CD4-positive, alpha-beta T cell treated with Interleukin-17A for 4 hours (primary cell): ENCODE data around the gene EVPL.
"Not testable (repeated sequence)": the region's sequence is repeated elsewhere in the genome, so short reads cannot be mapped to it uniquely, and the experiment has no call there.

Experiments
- DNase-seq: peaks from one replicate; pipeline ENCODE4 v3.0.0-alpha.2; 2020; ENCODE audit warnings: mixed read lengths

The EVPL gene

GRCh38 chr17:76027159-76027839 is at the start of gene EVPL:
Gene EVPL, minus strand, starts transcription at chr17:76027306. Its CDS starts 108 bp downstream, at chr17:76027198.
- DNase-seq = no peak

DNA sequence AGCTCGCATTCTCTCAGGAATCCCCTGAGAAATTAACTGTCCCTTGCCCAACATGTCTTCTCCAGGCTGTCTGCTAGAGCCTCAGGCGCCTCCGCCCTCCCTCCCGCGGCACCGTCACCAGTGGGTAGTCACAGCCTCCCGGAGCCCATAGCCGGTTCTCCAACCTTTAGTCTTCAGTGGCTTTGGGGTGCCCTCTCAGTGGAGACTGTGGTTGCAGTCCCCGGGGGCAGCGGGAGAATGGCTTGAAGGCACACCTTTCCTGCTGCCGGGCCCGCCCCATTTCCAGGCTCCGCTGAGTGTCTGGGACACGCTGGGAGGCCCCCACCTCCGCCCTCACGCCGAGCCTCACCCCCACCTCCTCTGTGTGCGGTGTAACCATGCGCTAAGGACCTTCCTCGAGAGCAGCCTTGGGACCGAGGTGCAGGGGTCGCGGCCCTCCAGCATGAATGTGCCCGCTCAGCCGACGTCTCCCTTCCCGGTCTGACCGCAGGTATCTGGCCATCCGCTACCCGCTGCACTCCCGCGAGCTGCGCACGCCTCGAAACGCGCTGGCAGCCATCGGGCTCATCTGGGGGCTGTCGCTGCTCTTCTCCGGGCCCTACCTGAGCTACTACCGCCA is 49.1 kb upstream of the EVPL start:
- peak; percentile 16 for DNase-seq

DNA sequence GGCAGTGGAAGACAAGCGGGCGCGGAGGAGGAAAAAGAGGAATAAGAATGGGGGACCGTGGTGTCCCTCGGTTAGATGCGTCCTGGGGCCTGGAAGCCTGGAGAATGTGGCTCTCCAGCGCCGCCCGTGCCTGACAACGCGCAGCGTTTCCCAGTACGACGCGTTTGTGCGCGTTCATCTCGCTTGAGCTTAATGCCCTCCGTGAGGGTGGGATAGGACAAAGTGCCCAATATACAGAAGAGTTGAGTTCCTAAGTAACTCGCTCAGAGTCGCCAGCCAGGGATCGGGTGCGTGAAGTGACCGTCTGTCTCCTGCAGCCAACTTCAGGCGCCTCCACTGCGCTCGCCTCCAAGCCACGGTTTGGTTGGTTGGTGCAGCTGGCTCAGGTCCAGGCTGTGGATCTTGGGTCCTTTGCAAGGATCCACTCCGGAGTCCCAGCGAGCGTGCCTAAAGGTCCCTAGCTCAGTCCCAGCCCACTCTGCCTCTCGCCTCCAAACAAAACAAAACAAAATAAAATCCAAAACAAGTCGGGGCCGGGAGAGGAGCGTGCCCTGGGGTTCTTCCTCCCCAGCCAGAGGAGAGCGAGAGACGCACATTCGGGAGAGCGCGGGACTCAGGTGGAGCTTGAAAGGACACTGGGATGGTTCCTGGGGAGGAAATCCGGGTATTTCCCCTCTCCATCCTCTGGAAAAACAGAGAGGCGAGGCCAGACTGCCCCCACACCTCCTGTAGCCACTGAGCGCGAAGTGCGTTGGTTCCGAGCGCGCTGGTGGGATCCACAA is 48.4 kb upstream of the EVPL start:
- peak; percentile 32 for DNase-seq

DNA sequence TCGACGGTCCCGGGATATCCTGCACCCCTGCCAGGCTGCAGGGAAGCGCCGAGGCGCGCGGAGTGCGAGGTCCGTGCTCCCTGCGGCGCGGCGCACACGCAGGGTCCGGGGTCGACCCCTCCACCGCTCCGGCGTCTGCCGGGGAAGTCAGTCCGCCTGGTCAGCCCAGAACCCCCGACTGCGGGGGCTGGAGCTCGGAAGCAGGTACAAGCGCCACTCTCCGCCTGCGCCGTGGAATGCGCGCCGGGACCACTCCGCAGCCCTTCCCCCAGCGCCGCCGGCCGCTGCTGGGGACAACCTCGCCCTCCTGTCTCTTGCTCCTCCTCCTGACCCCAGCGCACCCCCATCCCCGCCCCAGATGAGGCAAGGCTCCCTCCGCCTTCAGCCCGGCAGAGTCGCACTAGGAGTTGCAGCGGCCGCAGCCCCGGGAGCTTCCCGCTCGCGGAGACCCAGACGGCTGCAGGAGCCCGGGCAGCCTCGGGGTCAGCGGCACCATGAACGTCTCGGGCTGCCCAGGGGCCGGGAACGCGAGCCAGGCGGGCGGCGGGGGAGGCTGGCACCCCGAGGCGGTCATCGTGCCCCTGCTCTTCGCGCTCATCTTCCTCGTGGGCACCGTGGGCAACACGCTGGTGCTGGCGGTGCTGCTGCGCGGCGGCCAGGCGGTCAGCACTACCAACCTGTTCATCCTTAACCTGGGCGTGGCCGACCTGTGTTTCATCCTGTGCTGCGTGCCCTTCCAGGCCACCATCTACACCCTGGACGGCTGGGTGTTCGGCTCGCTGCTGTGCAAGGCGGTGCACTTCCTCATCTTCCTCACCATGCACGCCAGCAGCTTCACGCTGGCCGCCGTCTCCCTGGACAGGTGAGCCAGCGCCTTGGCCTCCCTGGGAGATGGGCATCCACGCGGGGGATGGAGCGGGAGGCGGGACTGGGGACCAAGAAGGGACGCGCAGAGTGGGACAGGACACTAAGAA is 47.6 kb upstream of the EVPL start, which contains the start of gene GALR2:
GALR2 (plus strand) TSS at position 392 of the 974 bp plus-strand sequence; CDS start at position 495, 103 bp downstream.
- DNase-seq = no peak

- peak; percentile 89 for DNase-seq
These were observed 45.2 kb upstream of the EVPL start, which contains the start of gene SRP68 for GRCh38 chr17:76072148-76072858. Gene SRP68, minus strand, starts transcription at chr17:76072517. Its CDS starts 26 bp downstream, at chr17:76072491.

GRCh38 chr17:76071531-76072147 is 44.5 kb upstream of the EVPL start:
- DNase-seq = no peak

- no peak for DNase-seq
These were observed 38.7 kb upstream of the EVPL start for GRCh38 chr17:76065775-76066174.

DNA sequence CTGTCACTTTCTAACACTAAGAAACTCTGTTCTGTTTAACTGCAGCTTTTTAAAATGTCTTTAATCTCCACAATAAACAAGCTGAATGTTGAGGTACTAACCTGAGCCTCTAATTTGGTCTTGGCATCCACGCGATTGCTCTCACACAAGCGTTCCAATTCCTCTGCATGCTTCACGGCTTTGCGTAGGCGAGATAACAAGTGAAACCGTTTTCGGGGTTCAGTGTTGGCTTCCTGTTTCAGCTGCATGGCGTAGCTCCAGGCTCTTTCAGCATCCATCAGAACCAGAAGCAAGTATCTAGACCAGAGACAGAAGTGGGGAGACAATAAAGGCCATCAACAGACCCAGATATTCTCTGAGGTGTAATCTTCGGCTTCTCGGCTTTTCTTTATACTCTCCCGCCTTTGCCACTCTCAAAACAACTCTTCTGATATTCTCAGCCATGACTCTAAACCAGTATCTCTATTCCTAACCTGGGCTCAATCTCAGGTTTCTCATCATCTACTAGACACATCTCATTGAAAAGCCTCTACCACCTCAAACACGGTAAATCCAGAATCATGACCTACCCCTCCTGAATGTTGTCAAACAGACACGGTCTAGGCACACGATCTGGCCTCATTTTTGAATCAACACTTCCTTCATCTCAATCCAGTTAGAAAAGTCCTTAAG is 36.9 kb upstream of the EVPL start:
- DNase-seq = peak; percentile 49

- DNase-seq = not testable (repeated sequence)
These were observed 31.2 kb upstream of the EVPL start for GRCh38 chr17:76058264-76058663.

GRCh38 chr17:76056882-76057281 is 29.8 kb upstream of the EVPL start:
- no peak for DNase-seq

DNA sequence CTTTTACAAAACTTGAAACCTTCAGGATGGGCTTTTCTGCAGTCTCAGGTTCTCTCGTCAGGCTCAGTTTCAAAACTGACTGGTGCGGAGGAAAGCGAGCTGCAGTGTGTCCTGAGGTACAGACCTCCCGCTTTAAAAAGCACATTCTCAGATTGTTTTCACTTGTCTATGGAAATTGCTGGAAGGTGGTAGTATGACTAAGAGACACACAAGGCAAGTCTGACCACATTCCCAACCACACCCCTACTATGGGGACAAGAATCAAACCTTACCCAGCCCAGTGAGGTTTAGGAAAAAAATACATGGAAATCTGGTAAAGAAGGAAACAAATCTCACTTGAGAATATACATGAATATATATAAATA is 27.0 kb upstream of the EVPL start:
- DNase-seq = no peak

DNA sequence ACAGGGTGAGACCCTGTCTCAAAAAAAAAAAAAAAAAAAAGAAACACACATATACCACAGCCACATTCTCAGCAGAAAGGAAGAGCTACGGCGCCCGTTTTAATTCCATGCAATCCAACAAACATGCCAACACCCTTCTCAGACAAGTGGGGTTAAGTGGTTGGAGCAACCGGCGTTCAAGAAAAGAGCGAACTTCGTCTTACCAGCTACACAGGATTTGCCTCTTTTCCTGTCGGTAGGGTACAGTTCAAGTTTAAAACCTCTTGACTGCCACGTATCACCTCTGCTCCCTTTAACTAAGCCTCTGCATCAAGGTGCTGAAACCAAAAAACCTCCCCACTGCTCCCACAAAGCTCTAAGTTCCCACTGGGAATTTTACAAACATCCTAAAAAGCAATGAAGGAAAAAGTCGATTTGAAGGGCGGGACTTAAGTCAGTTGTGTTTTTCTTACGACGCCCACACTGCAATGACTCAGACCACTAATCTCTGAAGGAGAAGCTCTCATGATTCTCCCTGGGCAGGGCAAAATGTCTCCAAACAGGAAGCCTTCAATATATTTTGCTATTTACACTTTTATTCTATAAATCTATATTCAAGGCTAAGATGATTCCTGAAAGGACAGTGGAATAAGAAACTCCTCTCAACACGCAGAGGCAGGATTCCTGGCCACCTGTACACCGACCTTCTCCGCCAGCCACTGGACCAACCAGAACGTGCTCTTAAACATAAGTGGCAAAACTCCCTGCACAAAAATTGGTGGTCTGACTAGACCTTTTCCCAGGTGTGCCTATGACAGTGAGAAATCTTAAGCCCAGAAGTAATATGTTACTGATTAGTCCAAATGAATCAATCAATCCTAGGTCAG is 26.4 kb upstream of the EVPL start:
- no peak for DNase-seq

DNA sequence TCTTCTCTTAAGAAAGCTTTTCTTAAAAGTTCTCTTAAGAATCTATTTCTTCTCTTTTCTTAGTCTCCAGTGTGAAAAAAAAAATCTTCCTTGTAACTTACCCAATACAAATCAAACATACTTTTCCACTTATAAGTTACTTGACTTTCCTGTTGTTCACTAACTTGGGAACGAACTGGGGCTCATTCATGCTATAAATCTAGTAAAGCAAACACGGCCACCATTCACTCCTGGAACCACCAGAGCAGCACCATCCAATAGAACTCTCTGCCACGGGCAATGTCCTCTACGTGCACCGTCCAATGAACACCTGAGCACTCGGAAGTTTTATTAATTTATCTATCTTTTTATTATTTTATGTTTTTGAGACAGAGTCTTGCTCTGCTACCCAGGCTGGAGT is 24.5 kb upstream of the EVPL start:
- DNase-seq = no peak

- DNase-seq = no peak
These were observed 23.7 kb upstream of the EVPL start for GRCh38 chr17:76050538-76051467.

GRCh38 chr17:76049836-76050537 is 22.9 kb upstream of the EVPL start:
- DNase-seq = no peak

DNA sequence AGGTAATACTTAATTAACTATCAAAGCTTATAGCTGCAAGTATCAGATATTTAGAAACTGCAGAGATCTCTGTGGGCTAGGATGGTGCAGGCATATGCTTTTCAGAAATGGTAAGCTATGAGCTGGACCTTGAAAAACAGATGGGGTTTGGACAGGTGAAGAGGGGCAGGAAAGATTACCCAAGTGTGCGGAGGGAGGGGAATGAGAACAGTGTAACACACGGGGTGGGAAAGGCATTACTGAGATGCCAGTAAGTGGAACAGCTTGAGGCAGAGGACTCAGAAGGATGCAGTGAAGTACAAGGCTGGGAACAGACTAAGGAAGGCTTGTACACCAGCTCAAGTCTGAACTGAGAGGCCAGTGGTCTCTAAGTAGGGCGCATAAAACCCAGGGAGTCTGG is 22.1 kb upstream of the EVPL start:
- no peak for DNase-seq

DNA sequence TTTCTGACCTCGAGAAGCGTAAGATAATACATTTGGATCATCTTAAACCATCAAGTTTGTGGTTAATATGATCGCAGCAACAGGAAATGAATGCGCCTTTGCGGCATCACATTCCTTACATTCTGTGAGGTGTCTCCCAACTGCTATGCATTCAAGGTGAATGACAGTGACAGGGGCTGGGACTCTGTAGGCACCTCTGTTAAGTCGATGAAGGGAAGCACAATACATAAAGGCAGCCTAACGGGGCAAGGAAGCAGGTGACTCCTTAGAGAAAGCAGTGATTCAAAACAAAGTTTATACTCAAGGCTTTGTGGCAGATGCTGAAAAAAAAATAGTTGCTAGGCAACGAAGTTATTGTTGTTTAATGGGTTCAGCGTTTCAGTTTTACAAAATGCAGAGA is 21.6 kb upstream of the EVPL start:
- DNase-seq = no peak

DNA sequence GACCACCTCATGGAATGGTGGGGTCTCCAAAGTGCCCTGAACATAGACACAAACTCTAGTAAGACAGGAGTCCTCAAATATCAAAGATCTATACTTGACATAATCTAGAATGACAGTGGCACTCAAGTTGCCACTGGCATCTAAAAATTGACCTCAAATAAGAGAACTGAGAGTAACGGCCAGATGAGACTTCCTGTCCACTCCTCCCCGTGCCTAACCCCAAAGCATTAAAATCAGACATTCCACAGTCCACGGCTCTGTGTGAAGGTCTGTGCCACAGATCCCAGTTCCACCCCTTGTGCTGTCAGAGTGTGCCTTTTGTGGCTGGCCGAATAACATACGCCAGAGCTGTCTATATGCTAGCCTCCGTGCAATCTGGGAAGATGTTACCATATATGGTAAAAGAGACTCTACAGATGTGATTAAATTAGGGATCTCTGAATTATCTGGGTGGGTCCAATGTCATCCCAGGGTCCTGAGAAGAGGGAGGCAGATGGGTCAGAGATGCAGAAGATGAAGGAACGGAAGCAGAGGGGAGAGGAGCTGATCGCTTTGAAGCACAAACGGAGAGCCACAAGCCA is 21.0 kb upstream of the EVPL start:
- DNase-seq = no peak
